H9 (cell line): Measurements from ENCODE around the gene TPRG1. TPM values are rescaled to one million over a fixed set of nuclear protein-coding genes. Genes with fewer than 3 reads are reported as not detected.

ENCODE experiments used
- DNase-seq: peaks from one replicate; pipeline ENCODE4 v3.0.0-alpha.2; 2017
- H2AFZ ChIP-seq: one replicate; pipeline ENCODE4 v1.6.1; 2013; ENCODE audit warnings: mild to moderate bottlenecking, low read length, control low read depth, moderate library complexity
- H2AK5ac ChIP-seq: 2 replicates; pipeline ENCODE4 v1.6.1; 2013; ENCODE audit warnings: low read length, control low read depth, mixed read lengths; ENCODE audit not compliant: insufficient read length
- H2BK120ac ChIP-seq: one replicate; pipeline ENCODE4 v1.6.1; 2013; ENCODE audit warnings: low read depth, mild to moderate bottlenecking, low read length, control low read depth, inconsistent platforms; ENCODE audit not compliant: poor library complexity, severe bottlenecking
- H2BK12ac ChIP-seq: 2 replicates; pipeline ENCODE4 v1.6.1; 2013; ENCODE audit warnings: low read length, control low read depth, mixed read lengths, low read depth; ENCODE audit not compliant: insufficient read length
- H2BK15ac ChIP-seq: 2 replicates; pipeline ENCODE4 v1.6.1; 2013; ENCODE audit warnings: low read depth, low read length, control low read depth
- H2BK20ac ChIP-seq: one replicate; pipeline ENCODE4 v1.6.1; 2013; ENCODE audit warnings: low read depth, mild to moderate bottlenecking, low read length, control low read depth, inconsistent platforms; ENCODE audit not compliant: poor library complexity, severe bottlenecking
- H2BK5ac ChIP-seq: 2 replicates; pipeline ENCODE4 v1.6.1; 2013; ENCODE audit warnings: low read length, control low read depth, mixed read lengths; ENCODE audit not compliant: insufficient read length
- H3K14ac ChIP-seq: 2 replicates; pipeline ENCODE4 v1.6.1; 2013; ENCODE audit warnings: low read length, control low read depth; ENCODE audit not compliant: insufficient read depth
- H3K18ac ChIP-seq: 2 replicates; pipeline ENCODE4 v1.6.1; 2013; ENCODE audit warnings: low read depth, mild to moderate bottlenecking, mixed read lengths, low read length, control low read depth; ENCODE audit not compliant: insufficient read length
- H3K23ac ChIP-seq: 2 replicates; pipeline ENCODE4 v1.6.1; 2013; ENCODE audit warnings: low read length, control low read depth, mixed read lengths, low read depth; ENCODE audit not compliant: insufficient read length
- H3K23me2 ChIP-seq: 2 replicates; pipeline ENCODE4 v1.6.1; 2013; ENCODE audit warnings: low read depth, mild to moderate bottlenecking, mixed read lengths, low read length, control low read depth; ENCODE audit not compliant: insufficient read length, poor library complexity, severe bottlenecking
- H3K27ac ChIP-seq: 2 replicates; pipeline ENCODE4 v1.5.1; 2013; ENCODE audit warnings: low read length, control low read depth, mixed read lengths, low read depth; ENCODE audit not compliant: insufficient read length
- H3K27me3 ChIP-seq: 2 replicates; pipeline ENCODE4 v1.6.1; 2013; ENCODE audit warnings: low read length, control low read depth, inconsistent platforms; ENCODE audit not compliant: insufficient read depth
- H3K4ac ChIP-seq: 2 replicates; pipeline ENCODE4 v1.6.1; 2013; ENCODE audit warnings: low read depth, mild to moderate bottlenecking, control low read depth, inconsistent platforms, low read length, moderate library complexity
- H3K4me1 ChIP-seq: 2 replicates; pipeline ENCODE4 v1.6.1; 2013; ENCODE audit warnings: low read length, control low read depth, inconsistent platforms; ENCODE audit not compliant: insufficient read depth
- H3K4me2 ChIP-seq: 2 replicates; pipeline ENCODE4 v1.6.1; 2013; ENCODE audit warnings: low read length, control low read depth, mixed read lengths; ENCODE audit not compliant: insufficient read length, insufficient read depth
- H3K56ac ChIP-seq: 2 replicates; pipeline ENCODE4 v1.6.1; 2013; ENCODE audit warnings: low read depth, mild to moderate bottlenecking, mixed read lengths, low read length, control low read depth; ENCODE audit not compliant: insufficient read length
- H3K79me1 ChIP-seq: 2 replicates; pipeline ENCODE4 v1.6.1; 2013; ENCODE audit warnings: low read depth, mild to moderate bottlenecking, moderate library complexity, low read length, control low read depth, inconsistent platforms; ENCODE audit not compliant: insufficient read depth, poor library complexity, severe bottlenecking
- H3K79me2 ChIP-seq: 2 replicates; pipeline ENCODE4 v1.6.1; 2013; ENCODE audit warnings: low read length, control low read depth, inconsistent platforms; ENCODE audit not compliant: insufficient read depth
- H3K9ac ChIP-seq: 2 replicates; pipeline ENCODE4 v1.6.1; 2013; ENCODE audit warnings: low read length, control low read depth, mixed read lengths; ENCODE audit not compliant: insufficient read length; ENCODE audit errors: extremely low read depth
- H3K9me3 ChIP-seq: one replicate; pipeline ENCODE4 v1.6.1; 2013; ENCODE audit warnings: low read depth, low read length, inconsistent platforms; ENCODE audit not compliant: control insufficient read depth
- H3T11ph ChIP-seq: one replicate; pipeline ENCODE4 v1.6.1; 2013; ENCODE audit warnings: mild to moderate bottlenecking, low read length, control low read depth, inconsistent platforms
- H4K20me1 ChIP-seq: one replicate; pipeline ENCODE4 v1.6.1; 2013; ENCODE audit not compliant: control insufficient read depth, insufficient read length, insufficient read depth
- H4K5ac ChIP-seq: 2 replicates; pipeline ENCODE4 v1.6.1; 2013; ENCODE audit warnings: low read depth, mild to moderate bottlenecking, mixed read lengths, low read length, control low read depth; ENCODE audit not compliant: insufficient read length
- H4K8ac ChIP-seq: replicated peaks from 2 replicates; pipeline ENCODE4 v1.6.1; 2013; ENCODE audit warnings: low read length, control low read depth, mixed read lengths, low read depth; ENCODE audit not compliant: insufficient read length
- H4K91ac ChIP-seq: 2 replicates; pipeline ENCODE4 v1.6.1; 2013; ENCODE audit warnings: low read depth, mild to moderate bottlenecking, moderate library complexity, mixed read lengths, low read length, control low read depth; ENCODE audit not compliant: insufficient read length
- H3K27ac Mint-ChIP-seq, 3 experiments: 2 replicates in 2 of 3; 3 replicates in 1 of 3; pipeline ENCODE4 v1.8.0; 2020 to 2021; ENCODE audit warnings: mixed read lengths in 3 of 3, mild to moderate bottlenecking in 1 of 3, moderate library complexity in 1 of 3
- H3K27me3 Mint-ChIP-seq: 2 replicates; pipeline ENCODE4 v1.8.0; 2021; ENCODE audit warnings: low read depth, mild to moderate bottlenecking, moderate library complexity, mixed read lengths
- H3K36me3 Mint-ChIP-seq, 3 experiments: 2 replicates in 2 of 3; 3 replicates in 1 of 3; pipeline ENCODE4 v1.8.0; 2020 to 2021; ENCODE audit warnings: low read depth in 3 of 3, mixed read lengths in 3 of 3; ENCODE audit not compliant: insufficient read depth in 1 of 3
- H3K4me1 Mint-ChIP-seq, 2 experiments: 2 replicates each; pipeline ENCODE4 v1.8.0; 2020; ENCODE audit warnings: mixed read lengths in 2 of 2
- H3K4me3 Mint-ChIP-seq, 2 experiments: 2 replicates in 1 of 2; 3 replicates in 1 of 2; pipeline ENCODE4 v1.8.0; 2020 to 2021; ENCODE audit warnings: mild to moderate bottlenecking in 2 of 2, mixed read lengths in 2 of 2, moderate library complexity in 1 of 2
- H3K9me3 Mint-ChIP-seq, 2 experiments: 2 replicates in 1 of 2; 3 replicates in 1 of 2; pipeline ENCODE4 v1.8.0; 2020; ENCODE audit warnings: mild to moderate bottlenecking in 2 of 2, mixed read lengths in 2 of 2, moderate library complexity in 1 of 2
- WGBS: extraction: QIAGEN DNeasy Blood & Tissue Kit; methylation state at CpG from one replicate; pipeline ENCODE4 v1.1.7; 2013; ENCODE audit warnings: missing lambda C conversion rate, low lambda C conversion rate, mixed read lengths; ENCODE audit not compliant: insufficient read length; ENCODE audit errors: extremely low coverage; 5-methylcytosine and 5-hydroxymethylcytosine counted together
- total RNA-seq: library from RNA; stranded (reverse); gene quantifications from 2 replicates; pipeline ENCODE4 v1.2.1, GENCODE V29; 2021
- TF ChIP-seq, protein P1 (sequence below): fragments of 200-600 bp; sonication (generic); conservative IDR thresholded peaks from 3 replicates; pipeline ENCODE4 v1.8.0; 2021; ENCODE audit warnings: antibody characterized with exemption, mild to moderate bottlenecking

The TPRG1 gene
- total RNA-seq, 1 experiment from 2014 or later, result 0.66 TPM

DNA sequence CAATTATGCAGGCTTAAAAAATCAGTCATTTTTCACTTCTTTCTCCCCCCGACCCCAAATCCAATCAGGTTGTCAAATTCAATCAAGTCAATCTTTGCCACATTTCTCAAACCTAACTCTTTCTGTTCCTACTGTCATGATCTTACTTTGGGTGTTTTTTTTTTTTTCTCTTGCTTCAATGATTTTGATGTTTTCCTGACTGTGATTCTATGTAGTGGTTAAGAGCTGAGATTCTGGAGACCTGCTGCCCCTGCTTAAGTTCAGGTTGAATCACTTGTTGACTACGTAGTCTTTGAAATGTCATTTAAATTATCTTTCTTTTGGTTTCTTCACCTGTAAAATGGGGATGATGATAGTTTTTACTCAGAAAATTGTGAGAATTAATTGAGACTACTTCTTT, 117.5 kb downstream of the TPRG1 start:
- Histone ChIP-seq H3K23me2 (no peaks in the 10 kb centered on the region), H2BK12ac (no peak overlapping the region), H3K27ac (no peak overlapping the region), H3K56ac (no peak overlapping the region), H4K20me1 (no peaks in the 10 kb centered on the region), H4K91ac (no peak overlapping the region), H3K4ac (no peak overlapping the region), H3K4me2 (no peak overlapping the region), H3K9ac (no peak overlapping the region), H3K23ac (no peak overlapping the region), H3T11ph (no peak overlapping the region), H2BK5ac (no peak overlapping the region), H3K79me1 (no peaks in the 10 kb centered on the region), H2BK20ac (no peak overlapping the region), H3K27me3 (no peaks in the 10 kb centered on the region), H2AFZ (no peak overlapping the region), H3K9me3 (no peaks in the 10 kb centered on the region), H2AK5ac (no peak overlapping the region), H4K8ac (no peak overlapping the region), H3K18ac (no peak overlapping the region), H3K79me2 (no peaks in the 10 kb centered on the region), H3K14ac (no peak overlapping the region), H2BK120ac (no peak overlapping the region), H3K4me1 (peaks cover 3% of the 10 kb centered on the region; the same call in 1 of the 2 replicates), H4K5ac (no peak overlapping the region), H2BK15ac (no peak overlapping the region)
- no peak for DNase-seq
- whole genome bisulfite sequencing, result no CpG with 5 or more reads among the region's 2 CpGs
- H3K4me1 Mint-ChIP-seq, result peaks cover 15 to 18% of the 10 kb centered on the region in 2 experiments
- H3K27me3 Mint-ChIP-seq, result no peaks in the 10 kb centered on the region
- no peak overlapping the region for H3K27ac Mint-ChIP-seq
- no peaks in the 10 kb centered on the region for H3K36me3 Mint-ChIP-seq
- no peaks in the 10 kb centered on the region for H3K9me3 Mint-ChIP-seq
- TF ChIP-seq, protein P1, sequence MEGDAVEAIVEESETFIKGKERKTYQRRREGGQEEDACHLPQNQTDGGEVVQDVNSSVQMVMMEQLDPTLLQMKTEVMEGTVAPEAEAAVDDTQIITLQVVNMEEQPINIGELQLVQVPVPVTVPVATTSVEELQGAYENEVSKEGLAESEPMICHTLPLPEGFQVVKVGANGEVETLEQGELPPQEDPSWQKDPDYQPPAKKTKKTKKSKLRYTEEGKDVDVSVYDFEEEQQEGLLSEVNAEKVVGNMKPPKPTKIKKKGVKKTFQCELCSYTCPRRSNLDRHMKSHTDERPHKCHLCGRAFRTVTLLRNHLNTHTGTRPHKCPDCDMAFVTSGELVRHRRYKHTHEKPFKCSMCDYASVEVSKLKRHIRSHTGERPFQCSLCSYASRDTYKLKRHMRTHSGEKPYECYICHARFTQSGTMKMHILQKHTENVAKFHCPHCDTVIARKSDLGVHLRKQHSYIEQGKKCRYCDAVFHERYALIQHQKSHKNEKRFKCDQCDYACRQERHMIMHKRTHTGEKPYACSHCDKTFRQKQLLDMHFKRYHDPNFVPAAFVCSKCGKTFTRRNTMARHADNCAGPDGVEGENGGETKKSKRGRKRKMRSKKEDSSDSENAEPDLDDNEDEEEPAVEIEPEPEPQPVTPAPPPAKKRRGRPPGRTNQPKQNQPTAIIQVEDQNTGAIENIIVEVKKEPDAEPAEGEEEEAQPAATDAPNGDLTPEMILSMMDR, result no peak
- H3K4me3 Mint-ChIP-seq, result no peak overlapping the region
